Spleen (tissue), 11 donors: Measurements from ENCODE around the gene UNC5A. TPM values are rescaled to one million over a fixed set of nuclear protein-coding genes. Genes with fewer than 3 reads are reported as not detected.
A peak's percentile ranks its signal among the peaks of the same experiment; 100 is the strongest.

Source experiments
- DNase-seq: peaks from one replicate; pipeline ENCODE4 v3.0.0-alpha.2; 2020
- H3K27ac ChIP-seq, 8 donors: fragments of 200-600 bp; sonication (generic) in 7 of 8; 1 replicate in 4 of 8; 2 replicates in 4 of 8; pipeline versions ENCODE4 v1.5.0 to v1.8.0; 2016 to 2021; ENCODE audit warnings: inconsistent platforms in 4 of 8, mild to moderate bottlenecking in 4 of 8, moderate library complexity in 1 of 8
- H3K27me3 ChIP-seq, 7 donors: fragments of 200-600 bp; sonication (generic) in 6 of 7; replicated peaks in 1 of 7; 1 replicate in 4 of 7; 2 replicates in 3 of 7; pipeline versions ENCODE4 v1.5.0 to v1.8.0; 2016 to 2021; ENCODE audit warnings: inconsistent platforms in 3 of 7, mild to moderate bottlenecking in 1 of 7
- H3K36me3 ChIP-seq, 6 donors: fragments of 200-600 bp; sonication (generic) in 5 of 6; 1 replicate in 4 of 6; 2 replicates in 2 of 6; pipeline versions ENCODE4 v1.5.0 to v1.8.0; 2016 to 2021; ENCODE audit warnings: inconsistent platforms in 2 of 6
- H3K4me1 ChIP-seq, 6 donors: fragments of 200-600 bp; sonication (generic) in 5 of 6; 1 replicate in 3 of 6; 2 replicates in 3 of 6; pipeline versions ENCODE4 v1.5.0 to v1.8.0; 2016 to 2021; ENCODE audit warnings: inconsistent platforms in 3 of 6
- H3K4me3 ChIP-seq, 8 donors: fragments of 200-600 bp; sonication (generic) in 7 of 8; 1 replicate in 4 of 8; 2 replicates in 4 of 8; pipeline versions ENCODE4 v1.5.0 to v1.8.0; 2016 to 2021; ENCODE audit warnings: inconsistent platforms in 4 of 8, mild to moderate bottlenecking in 4 of 8, moderate library complexity in 2 of 8
- H3K9me3 ChIP-seq, 8 donors: fragments of 200-600 bp; sonication (generic) in 7 of 8; 1 replicate in 4 of 8; 2 replicates in 4 of 8; pipeline versions ENCODE4 v1.5.0 to v1.8.0; 2016 to 2021; ENCODE audit warnings: inconsistent platforms in 4 of 8
- POLR2A ChIP-seq, 3 donors: fragments of 450-650 bp; IDR thresholded peaks; one replicate each; pipeline ENCODE4 v1.5.1; 2017; ENCODE audit warnings: antibody characterized with exemption in 3 of 3, mild to moderate bottlenecking in 1 of 3
- POLR2AphosphoS5 ChIP-seq, 3 donors: sonication (generic); formaldehyde crosslinking; IDR thresholded peaks; one replicate each; pipeline ENCODE4 v1.5.1; 2017; ENCODE audit warnings: antibody characterized with exemption in 3 of 3
- WGBS, 5 donors: extraction: QIAGEN DNeasy Blood & Tissue Kit in 3 of 5; methylation state at CpG; one replicate each; pipeline versions ENCODE4 v1.1.5 to v1.1.7; 2013 to 2018; 5-methylcytosine and 5-hydroxymethylcytosine counted together
- intact Hi-C: fragments of 100-400 bp; cut with DNase I; formaldehyde crosslinking; loops from one replicate; pipeline ENCODE4 v1.15.0; 2023; ENCODE audit warnings: low total_unique reads
- polyA plus RNA-seq, 3 donors: library from polyadenylated mRNA; stranded (reverse); fragments of 200-250 nt; gene quantifications; one replicate each; pipeline ENCODE4 v1.2.1, GENCODE V29; 2013
- total RNA-seq, 7 donors: library from RNA; depleted of rRNA in 3 of 7; stranded (reverse); fragments of >200 nt in 3 of 7; fragmentation: NEBNext Ultra II Directional in 4 of 7; extraction: Animal tissue kit (Norgen Biotek cat#: 25700) in 4 of 7; gene quantifications; one replicate each; pipeline versions ENCODE4 v1.1.0 to v1.2.1, GENCODE V29; 2016 to 2021
- TF ChIP-seq, protein P1 (sequence below), 11 experiments: fragments of 200-600 bp in 7 of 11; fragments of 450-650 bp in 4 of 11; sonication (generic) in 4 of 11; IDR thresholded peaks in 8 of 11; conservative IDR thresholded peaks in 3 of 11; 1 replicate in 7 of 11; 2 replicates in 4 of 11; pipeline versions ENCODE4 v1.4.0 to v1.8.0; 2016 to 2021; ENCODE audit warnings: antibody characterized with exemption in 11 of 11, inconsistent platforms in 4 of 11, mild to moderate bottlenecking in 1 of 11
- donor health status: healthy with polysubstance abuse.
- donor health status: DM: no; HTN: no; CAD: no; lungs with moderate emphysema.
- donor health status: DM: no; HTN: no; CAD: no.
- donor health status: Bipolar disorder and iron deficiency.
- donor health status: healthy.
- donor health status: DM: no; HTN: no; CAD: no.
- donor health status: DM: yes; HTN: yes; CAD: no.

The UNC5A gene
- total and polyA plus RNA-seq, 10 donors = 0.03 to 0.06 TPM; not detected in 8

DNA sequence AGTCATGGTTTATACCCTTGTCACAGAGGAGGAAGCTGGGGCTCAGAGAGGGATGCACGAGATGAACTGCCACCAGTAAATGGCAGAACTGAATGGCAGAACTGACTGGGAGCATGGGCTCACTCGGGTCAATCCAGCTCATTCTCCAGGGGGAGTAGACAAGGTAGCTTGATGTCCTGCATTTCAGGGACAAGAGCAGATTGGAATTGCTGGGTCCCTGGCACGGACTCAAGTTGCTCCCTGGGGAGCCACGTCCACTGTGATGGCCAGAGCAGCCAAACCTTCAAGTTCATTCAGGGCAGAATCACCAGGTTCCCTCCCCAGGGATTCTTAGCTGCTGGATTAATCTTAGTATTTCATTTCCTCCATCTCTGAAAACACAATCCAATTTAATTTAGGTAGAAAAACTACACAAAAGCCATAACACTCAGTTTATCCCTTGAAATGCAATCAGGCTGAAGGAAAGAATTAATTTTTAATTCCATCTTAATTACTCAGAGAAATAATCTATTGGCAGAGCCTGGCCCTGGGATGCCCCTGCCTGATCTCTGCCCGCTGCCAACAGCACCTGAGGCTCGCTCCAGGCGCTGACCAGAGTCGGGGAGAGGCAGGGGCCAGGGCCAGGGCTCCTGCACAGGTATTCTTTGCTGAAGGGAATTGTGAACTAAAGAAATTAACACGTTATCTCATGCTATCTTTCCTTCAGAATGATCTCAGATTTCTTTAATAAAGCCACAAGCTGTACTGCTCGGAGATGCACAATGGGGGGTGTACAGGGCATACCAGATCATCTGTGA lies 42.0 kb upstream of the UNC5A start:
- H3K9me3 ChIP-seq = peaks cover 0 to 31% (median 24%) of the 10 kb centered on the region in 8 donors
- H3K36me3 ChIP-seq = no peaks in the 10 kb centered on the region
- H3K27ac ChIP-seq = no peak overlapping the region
- DNase-seq = peak; percentile 27
- TF ChIP-seq POLR2A (IDR thresholded peaks at IDR 0.05) (no peak), POLR2AphosphoS5 (IDR thresholded peaks at IDR 0.05) (no peak)
- TF ChIP-seq, protein P1, sequence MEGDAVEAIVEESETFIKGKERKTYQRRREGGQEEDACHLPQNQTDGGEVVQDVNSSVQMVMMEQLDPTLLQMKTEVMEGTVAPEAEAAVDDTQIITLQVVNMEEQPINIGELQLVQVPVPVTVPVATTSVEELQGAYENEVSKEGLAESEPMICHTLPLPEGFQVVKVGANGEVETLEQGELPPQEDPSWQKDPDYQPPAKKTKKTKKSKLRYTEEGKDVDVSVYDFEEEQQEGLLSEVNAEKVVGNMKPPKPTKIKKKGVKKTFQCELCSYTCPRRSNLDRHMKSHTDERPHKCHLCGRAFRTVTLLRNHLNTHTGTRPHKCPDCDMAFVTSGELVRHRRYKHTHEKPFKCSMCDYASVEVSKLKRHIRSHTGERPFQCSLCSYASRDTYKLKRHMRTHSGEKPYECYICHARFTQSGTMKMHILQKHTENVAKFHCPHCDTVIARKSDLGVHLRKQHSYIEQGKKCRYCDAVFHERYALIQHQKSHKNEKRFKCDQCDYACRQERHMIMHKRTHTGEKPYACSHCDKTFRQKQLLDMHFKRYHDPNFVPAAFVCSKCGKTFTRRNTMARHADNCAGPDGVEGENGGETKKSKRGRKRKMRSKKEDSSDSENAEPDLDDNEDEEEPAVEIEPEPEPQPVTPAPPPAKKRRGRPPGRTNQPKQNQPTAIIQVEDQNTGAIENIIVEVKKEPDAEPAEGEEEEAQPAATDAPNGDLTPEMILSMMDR (IDR thresholded peaks at IDR 0.05 in 8 of 11, conservative IDR thresholded peaks at IDR 0.05 in 3 of 11) = no peak
- peaks cover 0 to 56% (median 11%) of the 10 kb centered on the region in 7 donors for H3K27me3 ChIP-seq
- intact Hi-C loops = no loop called here
- no peaks in the 10 kb centered on the region for H3K4me1 ChIP-seq
- no peak overlapping the region for H3K4me3 ChIP-seq
- 68 to 75% (median 69%) methylated on average over 10 of the region's 10 CpGs for WGBS, 5 donors

DNA sequence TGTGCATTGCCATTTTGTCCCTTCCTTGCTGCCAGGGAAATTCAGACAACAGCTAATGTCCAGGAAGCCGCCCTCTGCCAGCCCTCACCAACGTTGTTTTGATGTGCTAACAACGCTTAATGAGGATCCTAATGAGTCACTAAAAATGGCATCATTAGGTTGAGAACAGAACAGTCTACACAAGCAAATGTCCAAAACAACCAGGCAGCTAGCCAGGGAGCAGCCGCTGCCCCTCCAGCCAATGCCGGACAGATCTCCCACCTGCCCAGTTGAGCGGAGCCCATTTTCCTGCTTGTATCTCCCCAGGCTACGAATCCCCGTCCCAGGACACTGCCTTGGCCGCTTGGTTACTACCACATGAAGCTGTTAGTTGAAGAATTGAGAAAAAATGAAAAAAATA lies 40.4 kb upstream of the UNC5A start:
- peak; percentile 27 for DNase-seq
- 80 to 87% (median 85%) methylated on average over 9 of the region's 9 CpGs for WGBS, 5 donors

DNA sequence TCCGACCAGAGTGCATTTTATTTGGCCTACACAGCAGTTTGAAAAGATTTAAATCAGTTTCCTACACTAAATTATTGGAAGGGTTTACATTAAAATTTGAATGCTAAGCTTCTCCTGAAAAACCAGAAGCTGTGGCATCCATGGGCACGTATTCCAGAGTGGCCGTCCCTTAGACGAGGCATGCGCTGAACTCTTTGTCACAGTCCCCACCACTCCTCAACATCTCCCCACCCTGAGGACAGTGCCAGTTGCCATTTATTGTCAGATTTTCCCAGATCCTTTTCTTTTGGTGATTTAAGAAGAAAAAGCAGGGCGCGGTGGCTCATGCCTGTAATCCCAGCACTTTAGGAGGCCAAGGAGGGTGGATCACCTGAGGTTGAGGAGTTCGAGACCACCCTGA lies 39.9 kb upstream of the UNC5A start:
- Histone ChIP-seq H3K9me3 (peaks cover 0 to 18% (median 13%) of the 10 kb centered on the region in 8 donors), H3K4me3 (no peak overlapping the region)
- no peak for TF ChIP-seq POLR2AphosphoS5 (IDR thresholded peaks at IDR 0.05)
- TF ChIP-seq, protein P1 (IDR thresholded peaks at IDR 0.05 in 8 of 11, conservative IDR thresholded peaks at IDR 0.05 in 3 of 11) = no peak
- no peak for TF ChIP-seq POLR2A (IDR thresholded peaks at IDR 0.05)

More for the DNA sequence above, 40.4 kb upstream of the UNC5A start:
- H3K9me3 ChIP-seq = peaks cover 0 to 24% (median 18%) of the 10 kb centered on the region in 8 donors
- H3K27ac ChIP-seq = no peak overlapping the region
- no peaks in the 10 kb centered on the region for H3K36me3 ChIP-seq
- intact Hi-C loops = no loop called here
- no peak overlapping the region for H3K4me3 ChIP-seq
- peaks cover 0 to 72% (median 15%) of the 10 kb centered on the region in 7 donors for H3K27me3 ChIP-seq
- TF ChIP-seq POLR2A (IDR thresholded peaks at IDR 0.05) = no peak
- no peak for TF ChIP-seq POLR2AphosphoS5 (IDR thresholded peaks at IDR 0.05)
- TF ChIP-seq, protein P1 (IDR thresholded peaks at IDR 0.05 in 8 of 11, conservative IDR thresholded peaks at IDR 0.05 in 3 of 11) = no peak
- H3K4me1 ChIP-seq = no peaks in the 10 kb centered on the region

DNA sequence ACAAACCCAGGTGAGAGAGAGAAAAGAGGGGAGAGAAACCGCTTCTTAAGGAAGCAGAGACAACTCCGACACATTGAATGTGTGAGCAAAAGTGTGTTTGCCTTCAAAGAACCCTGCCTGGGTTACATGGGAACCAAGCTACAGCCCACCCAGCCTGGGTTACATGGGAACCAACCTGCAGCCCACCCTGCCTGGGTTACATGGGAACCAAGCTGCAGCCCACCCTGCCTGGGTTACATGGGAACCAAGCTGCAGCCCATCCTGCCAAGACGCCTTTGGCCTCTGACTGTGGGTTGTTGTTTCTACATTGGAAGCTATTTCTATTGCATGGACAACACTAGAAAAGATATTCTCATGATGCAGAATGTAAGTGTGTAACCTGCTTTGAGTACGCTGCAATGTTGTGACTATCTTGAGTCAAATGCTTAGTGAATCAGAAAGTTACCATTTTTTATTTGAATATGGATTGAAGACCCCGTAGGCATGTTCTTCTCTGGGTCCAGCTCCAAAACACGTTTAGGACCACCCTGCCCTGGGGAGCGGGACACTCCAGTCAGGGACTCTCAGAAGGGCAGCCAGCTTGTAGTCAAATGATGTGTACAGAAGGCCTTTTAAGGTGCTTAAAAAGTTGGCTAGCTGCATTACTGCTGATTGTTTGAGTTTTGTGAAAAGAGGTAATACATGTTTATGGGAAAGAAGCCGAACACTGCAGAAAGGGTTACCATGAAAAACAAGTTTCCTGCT lies 39.1 kb upstream of the UNC5A start:
- WGBS, 5 donors = 85 to 90% (median 88%) methylated on average over 8 of the region's 8 CpGs
- TF ChIP-seq, protein P1 (IDR thresholded peaks at IDR 0.05 in 8 of 11, conservative IDR thresholded peaks at IDR 0.05 in 3 of 11) = no peak
- TF ChIP-seq POLR2AphosphoS5 (IDR thresholded peaks at IDR 0.05) = no peak
- TF ChIP-seq POLR2A (IDR thresholded peaks at IDR 0.05) = no peak
- peak; percentile 27 for DNase-seq
- H3K27me3 ChIP-seq = peaks cover 0 to 83% (median 15%) of the 10 kb centered on the region in 7 donors
- H3K36me3 ChIP-seq = no peaks in the 10 kb centered on the region
- no peak overlapping the region for H3K27ac ChIP-seq
- peaks cover 0 to 10% (median 5%) of the 10 kb centered on the region in 8 donors for H3K9me3 ChIP-seq
- no peaks in the 10 kb centered on the region for H3K4me1 ChIP-seq
- H3K4me3 ChIP-seq = no peak overlapping the region
- intact Hi-C loops = no loop called here

More for the DNA sequence above, 39.9 kb upstream of the UNC5A start:
- Histone ChIP-seq H3K4me1 (no peaks in the 10 kb centered on the region), H3K36me3 (no peaks in the 10 kb centered on the region), H3K27me3 (peaks cover 0 to 77% (median 15%) of the 10 kb centered on the region in 7 donors), H3K27ac (no peak overlapping the region)
- whole genome bisulfite sequencing, 5 donors = 85 to 95% (median 92%) methylated on average over 8 of the region's 8 CpGs
- intact Hi-C loops = no loop called here
- DNase-seq = peak; percentile 7
